NCI-H2227 (cell line): ENCODE data around the gene ABCA1.
"Not testable (repeated sequence)": the region's sequence is repeated elsewhere in the genome, so short reads cannot be mapped to it uniquely, and the experiment has no call there.

Experiments
- DNase-seq: peaks from one replicate; lab custom pipeline; 2025; ENCODE audit not compliant: unreplicated experiment; lab: John Stamatoyannopoulos, UW

ABCA1 gene

GRCh38 chr9:104907278-104907951, 20.5 kb downstream of the ABCA1 start:
- no peak for DNase-seq

GRCh38 chr9:104906441-104907277, 21.3 kb downstream of the ABCA1 start:
- DNase-seq, result no peak

- no peak for DNase-seq
These were observed 22.0 kb downstream of the ABCA1 start for GRCh38 chr9:104905931-104906330.

DNA sequence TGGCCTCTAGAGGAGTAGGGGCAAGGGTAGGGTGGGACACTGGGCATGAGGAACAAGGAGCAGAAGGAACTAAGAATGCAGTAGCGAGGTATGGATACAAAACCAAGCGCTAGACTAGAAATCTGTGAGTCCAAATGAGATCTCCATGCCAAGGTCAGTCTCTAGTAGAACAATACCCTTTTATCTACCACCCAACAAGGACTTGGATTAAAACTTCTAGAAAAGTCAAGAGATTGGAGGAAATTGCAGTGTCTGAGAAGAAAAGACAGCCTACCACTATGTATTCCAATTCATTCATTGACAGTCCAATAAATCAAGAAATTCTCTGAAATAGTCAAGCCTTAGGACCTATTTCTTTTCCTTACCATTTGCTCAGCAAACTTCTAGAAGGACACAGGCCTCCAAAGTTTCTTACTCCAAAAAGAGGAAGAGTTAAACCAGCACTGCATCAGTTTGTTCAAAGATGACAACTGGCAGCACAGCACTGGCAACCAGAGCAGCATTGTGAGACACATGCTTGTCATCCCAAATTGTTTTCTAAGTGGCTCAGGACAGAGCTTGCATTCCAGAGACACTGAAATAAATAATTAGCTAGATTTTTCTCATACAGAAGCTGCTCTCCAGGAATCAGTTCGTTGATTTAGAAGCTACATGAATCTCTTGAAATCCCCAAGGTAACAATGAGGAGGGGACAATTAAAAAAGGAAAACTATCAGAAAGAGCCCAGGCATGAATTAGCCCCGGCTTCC, 22.6 kb downstream of the ABCA1 start:
- no peak for DNase-seq

DNA sequence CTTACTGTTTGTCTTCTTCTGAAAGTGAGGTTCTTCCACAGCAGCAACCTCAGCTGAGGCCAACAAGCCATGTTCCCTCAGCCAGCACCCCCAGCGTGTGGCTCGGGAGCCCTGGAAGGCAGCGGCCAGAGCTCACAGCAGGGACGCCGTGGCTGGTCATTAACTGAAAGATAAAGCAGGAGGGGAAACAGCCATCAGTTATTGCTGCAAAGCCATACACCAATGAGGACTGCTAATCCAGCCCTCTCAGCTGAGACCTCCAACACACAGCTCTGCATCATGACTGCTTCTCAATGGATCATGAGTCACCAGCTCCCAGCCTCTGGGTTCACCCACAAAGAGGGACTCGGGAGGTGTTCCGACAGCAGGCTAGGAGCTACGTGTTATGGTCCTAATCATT, 24.3 kb downstream of the ABCA1 start:
- peak; percentile 4 for DNase-seq

GRCh38 chr9:104900871-104901270, 27.1 kb downstream of the ABCA1 start:
- DNase-seq, result no peak

DNA sequence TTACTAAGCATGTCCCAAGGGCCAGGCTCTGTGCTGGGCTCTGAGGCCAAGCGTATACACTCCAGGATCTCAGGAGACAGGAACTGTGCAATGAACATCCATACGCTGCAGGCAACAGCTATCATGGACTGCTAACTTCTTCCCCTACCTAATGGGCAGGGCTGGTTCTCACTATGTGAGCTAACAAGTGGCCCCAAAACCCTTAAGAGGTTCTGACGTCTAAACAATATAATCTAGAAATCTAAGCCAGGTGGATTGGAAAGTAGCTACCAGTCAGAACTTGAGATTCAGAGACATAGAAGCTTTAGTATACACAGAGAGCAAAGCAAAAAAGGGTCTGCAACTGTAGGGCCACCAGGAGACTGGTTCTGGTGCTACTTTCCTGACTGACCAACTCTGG, 27.6 kb downstream of the ABCA1 start:
- no peak for DNase-seq

DNA sequence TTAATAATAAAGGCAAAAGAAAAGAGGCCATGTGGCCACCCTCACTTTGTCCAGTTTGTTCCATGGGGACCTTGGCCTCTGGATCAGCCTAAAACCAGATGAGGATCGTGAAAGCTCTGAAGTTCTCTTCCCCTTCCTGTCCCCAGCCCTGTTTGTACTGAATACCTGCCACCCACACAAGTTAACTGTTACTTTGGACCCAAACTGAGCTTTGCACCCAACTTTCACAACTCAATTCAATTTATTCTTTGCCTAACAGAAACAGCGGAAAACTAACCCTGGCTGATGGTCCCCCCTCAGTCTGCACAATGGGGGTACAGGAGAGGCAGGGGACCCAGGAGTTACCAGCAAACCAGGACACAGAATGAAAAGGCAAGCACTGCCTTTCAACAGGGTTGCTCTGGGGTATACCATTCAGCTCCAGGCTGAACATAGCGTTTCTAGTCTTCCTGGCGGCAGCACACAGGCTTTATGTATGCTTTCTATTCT, 28.2 kb downstream of the ABCA1 start:
- DNase-seq, result no peak

DNA sequence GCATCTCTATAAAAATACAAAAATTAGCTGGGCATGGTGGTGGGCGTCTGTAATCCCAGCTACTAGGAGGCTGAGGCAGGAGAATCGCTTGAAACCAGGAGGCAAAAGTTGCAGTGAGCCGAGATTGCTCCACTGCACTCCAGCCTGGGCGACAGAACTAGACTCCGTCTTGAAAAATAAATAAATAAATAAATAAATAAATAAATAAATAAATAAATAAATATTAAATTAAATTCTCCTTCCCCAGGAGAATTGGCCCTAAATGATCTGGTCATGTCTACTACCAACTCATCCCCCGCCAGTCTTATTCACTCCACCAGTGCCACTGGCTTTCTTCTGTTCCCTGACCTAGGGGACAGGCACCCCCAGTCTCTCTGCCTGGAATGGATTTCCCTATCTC, 29.6 kb downstream of the ABCA1 start:
- DNase-seq, result not testable (repeated sequence)

GRCh38 chr9:104896131-104896530, 31.8 kb downstream of the ABCA1 start:
- DNase-seq, result no peak

DNA sequence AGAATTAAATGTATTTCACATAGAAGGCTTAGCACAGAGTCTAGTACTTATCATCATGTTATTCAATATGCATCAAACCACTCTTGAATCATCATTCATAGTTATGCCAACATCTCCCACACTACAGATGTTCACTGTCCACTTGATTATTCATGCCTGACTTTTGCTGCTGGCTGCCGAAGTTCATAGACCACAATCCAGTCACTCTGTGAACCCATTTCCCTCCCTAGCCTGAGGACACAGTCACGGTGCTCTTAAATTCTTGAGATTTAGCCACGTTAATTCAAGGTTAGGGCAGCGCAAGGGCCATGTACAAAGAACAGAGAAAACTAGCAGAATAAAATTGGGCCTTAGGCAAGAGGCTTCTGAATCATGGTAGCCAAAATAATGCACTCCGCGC, 32.4 kb downstream of the ABCA1 start:
- no peak for DNase-seq

GRCh38 chr9:104892701-104893100, 35.3 kb downstream of the ABCA1 start:
- no peak for DNase-seq

GRCh38 chr9:104890433-104890770, 37.6 kb downstream of the ABCA1 start:
- DNase-seq, result no peak

DNA sequence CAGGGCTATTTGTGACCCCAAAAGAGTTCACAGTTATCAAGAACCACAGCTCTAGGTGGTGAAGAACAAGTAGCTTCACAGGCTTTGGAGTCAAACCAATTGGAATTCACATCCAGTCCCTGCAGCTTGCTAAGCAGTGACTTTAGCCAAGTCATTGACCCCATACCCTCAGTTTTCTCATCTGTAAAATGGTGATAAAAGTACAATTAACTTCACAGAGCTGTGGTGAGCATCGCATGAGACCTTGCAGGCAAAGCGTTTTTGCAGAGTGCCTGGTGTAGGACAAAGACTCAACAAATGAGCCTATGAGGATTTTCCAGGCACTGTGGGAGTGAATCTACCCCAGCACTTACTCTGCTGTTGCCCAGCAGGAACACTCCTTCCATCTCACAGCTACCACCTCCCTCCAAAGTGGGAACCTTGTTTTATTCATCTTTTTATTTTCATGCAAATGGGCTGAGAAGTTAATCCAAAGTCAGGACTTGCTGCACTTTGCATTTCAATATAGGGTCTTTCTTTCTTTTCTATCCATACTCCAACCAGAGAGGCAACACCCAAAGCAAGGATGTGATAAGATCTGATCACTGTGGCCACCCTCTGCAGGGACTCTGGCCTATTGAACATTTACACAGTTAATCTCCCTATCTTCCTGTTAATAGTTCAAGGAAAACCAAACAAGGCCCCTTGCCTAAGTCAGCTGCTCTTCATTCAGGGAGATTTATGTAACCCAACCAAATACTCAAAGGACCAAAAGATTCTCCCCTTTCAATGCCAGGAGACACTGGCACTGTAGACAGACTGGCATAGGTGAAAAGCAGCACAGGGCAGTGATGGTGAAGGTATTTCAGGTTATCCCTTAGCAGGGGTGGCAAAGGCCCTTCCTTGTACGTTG, 41.9 kb downstream of the ABCA1 start:
- no peak for DNase-seq

- no peak for DNase-seq
These were observed 44.8 kb downstream of the ABCA1 start for GRCh38 chr9:104883169-104883568.

DNA sequence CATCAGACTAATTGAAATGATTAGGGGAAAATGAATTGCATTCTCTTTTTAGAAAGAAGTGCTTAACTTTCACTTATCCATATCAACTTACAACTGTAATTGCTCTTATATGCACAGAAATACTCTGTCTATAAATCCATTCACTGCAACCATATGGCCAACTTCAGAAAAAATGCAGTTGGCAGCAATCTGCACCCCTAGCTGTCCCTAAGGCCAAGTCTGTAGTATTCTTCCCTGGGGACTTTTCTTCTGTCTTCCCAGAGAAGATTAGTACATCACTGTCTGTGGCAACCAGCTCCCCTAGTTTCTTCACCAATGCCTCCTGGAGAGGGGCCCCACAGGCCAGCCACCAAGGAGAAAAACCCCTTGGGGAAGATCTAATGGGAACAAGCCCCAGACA, 45.4 kb downstream of the ABCA1 start:
- DNase-seq, result no peak

- DNase-seq, result peak; percentile 31
These were observed 45.9 kb downstream of the ABCA1 start for GRCh38 chr9:104882086-104882485.

- no peak for DNase-seq
These were observed 48.2 kb downstream of the ABCA1 start for GRCh38 chr9:104879555-104880309.

DNA sequence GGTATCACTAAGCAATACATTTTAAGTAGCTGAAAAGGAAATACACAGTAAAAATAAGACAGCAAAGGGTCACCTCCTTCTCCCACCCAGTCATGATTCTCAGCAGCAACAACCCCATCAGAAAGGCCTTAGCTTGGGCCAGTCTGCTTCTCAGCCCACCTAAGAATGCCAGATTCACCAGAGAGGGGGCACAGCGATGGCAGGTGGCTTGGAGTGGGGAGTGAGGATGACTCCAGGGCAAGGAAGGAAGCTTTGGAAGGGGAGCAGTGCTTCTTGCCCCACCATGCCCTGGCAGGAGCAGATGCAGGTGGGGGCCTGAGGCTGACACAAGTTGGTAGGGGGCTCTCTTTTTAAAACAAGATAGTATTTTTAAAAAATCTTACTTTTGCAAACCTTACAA, 51.4 kb downstream of the ABCA1 start:
- no peak for DNase-seq

GRCh38 chr9:104875897-104876296, 52.1 kb downstream of the ABCA1 start:
- no peak for DNase-seq
